H4 (cell line): ENCODE data around the gene AZI2. TPM values are rescaled to one million over a fixed set of nuclear protein-coding genes. Genes with fewer than 3 reads are reported as not detected.

Source experiments
- DNase-seq: peaks from one replicate; pipeline ENCODE4 v3.0.0-alpha.2; 2015; ENCODE audit warnings: low spot score
- total RNA-seq: library from RNA; depleted of rRNA; stranded (reverse); fragments of >200 nt; shearing (Covaris generic); gene quantifications from 2 replicates; pipeline ENCODE4 v1.2.3, GENCODE V29; 2014; rRNA removed

Gene AZI2
- total RNA-seq, 1 experiment from 2014 or later: 43.5 TPM

- DNase-seq: no peak
Measured at GRCh38 chr3:28301688-28302087, 46.9 kb downstream of the AZI2 start.

DNA sequence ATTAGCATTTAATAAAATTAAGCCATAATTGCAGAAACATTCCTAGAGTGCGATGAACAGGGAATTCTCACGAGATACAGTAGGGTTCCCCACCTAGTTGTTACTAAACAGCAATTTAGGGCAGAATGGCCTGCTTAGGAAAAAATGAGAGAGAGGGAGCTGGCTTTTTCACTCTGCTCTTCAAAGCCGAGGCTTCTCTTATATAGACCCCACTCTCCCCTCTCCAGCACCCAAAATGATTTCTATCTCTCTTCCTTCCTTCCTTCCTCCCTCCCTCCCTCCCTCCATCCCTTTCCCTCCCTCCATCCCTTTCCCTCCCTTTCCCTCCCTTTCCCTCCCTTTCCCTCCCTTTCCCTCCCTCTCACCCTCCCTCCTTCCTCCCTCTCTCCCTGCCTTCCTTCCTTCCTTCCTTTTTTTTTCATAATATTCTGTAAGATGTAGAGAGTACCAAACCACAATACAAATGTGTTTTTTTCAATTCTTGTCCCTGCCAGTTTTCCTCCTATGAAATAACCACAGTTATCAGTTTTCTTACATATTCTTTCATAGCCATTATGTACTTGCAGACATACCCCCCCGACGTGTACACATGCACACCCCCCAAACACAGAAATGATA lies 48.2 kb downstream of the AZI2 start:
- DNase-seq: no peak

DNA sequence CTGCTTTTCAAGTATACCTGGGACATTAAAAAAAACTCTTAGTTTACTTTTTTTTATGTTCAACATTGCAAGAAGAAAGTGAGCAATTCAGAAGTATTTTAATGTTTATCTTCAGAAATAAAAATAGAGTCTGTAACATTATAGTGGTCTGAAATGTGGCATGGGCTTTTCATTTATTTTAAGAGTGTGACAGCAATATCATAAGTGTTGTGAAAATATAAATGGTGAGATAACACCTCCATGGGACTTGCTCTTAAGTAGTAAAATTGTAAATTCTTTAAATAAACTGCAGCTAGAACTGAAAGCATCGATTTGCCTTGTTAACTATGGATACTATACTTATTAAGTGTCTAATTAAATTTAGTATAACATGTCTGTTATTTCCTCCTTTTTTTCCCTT lies 48.9 kb downstream of the AZI2 start:
- no peak for DNase-seq

DNA sequence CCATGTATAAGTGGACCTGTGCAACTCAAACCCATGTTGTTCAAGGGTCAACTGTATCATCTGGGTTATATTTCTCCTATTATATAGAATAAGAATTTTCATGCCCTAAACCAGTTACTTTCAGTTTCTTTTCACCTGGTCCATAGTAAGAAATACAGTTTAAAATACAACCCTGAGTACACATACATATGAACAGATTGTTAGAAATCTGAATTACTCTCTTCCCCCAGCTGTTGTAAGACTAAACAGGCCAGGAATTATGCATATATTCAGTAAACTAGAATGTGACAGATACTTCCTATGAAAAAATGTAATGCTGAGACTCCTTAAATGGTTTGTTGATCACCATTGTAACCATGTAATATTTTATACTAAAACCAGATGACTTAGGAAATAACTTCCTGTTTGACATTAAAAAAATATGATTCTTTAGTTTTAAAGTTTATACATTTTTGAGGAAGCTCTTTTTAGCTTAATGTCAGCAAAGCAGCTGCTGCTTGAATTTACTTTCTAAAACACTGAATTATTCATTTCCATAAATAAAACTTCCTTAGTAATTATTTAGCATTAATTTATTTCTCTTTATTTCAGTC lies 52.6 kb downstream of the AZI2 start:
- no peak for DNase-seq

- DNase-seq: no peak
Measured at GRCh38 chr3:28294667-28295413, 53.8 kb downstream of the AZI2 start.

DNA sequence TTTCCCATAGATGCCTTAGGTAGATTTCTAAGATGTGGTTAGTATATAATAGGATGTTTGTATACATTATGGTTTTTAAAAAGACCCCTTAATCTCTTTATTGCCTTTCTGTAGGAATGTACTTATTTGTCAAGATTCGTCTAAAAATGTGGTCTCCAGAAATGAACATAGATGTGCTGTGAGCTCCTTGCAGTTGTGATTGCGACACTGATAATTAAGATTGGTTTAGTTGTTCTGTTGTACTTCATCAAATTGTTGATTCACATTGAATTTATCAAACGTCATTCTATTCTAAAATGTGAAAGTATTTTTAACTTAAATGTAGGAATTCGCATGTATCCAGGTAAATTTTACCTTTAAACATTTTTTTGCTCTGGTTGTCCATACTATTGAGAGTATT lies 56.0 kb downstream of the AZI2 start:
- no peak for DNase-seq

DNA sequence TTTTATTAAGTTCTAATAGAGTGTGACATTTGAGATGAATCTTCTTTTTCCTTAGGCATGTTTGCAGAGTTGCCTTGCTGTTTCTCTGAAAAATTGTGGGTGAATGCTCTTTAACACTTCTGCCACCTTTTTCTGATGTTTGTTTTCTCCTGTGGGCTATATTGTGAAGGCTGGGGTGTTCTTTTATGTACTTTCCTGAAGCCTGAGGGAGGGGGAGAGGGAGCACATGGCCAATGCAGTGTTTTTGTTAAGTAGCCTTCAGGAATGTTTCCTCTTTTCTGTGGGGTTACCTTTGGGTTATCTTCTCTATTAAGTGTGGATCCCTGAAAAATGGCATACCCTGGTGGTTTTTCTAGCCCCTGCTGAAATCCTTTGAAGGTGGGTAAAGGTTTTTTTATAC lies 57.0 kb downstream of the AZI2 start:
- DNase-seq: no peak

GRCh38 chr3:28290863-28291300 lies 57.7 kb downstream of the AZI2 start:
- no peak for DNase-seq

DNA sequence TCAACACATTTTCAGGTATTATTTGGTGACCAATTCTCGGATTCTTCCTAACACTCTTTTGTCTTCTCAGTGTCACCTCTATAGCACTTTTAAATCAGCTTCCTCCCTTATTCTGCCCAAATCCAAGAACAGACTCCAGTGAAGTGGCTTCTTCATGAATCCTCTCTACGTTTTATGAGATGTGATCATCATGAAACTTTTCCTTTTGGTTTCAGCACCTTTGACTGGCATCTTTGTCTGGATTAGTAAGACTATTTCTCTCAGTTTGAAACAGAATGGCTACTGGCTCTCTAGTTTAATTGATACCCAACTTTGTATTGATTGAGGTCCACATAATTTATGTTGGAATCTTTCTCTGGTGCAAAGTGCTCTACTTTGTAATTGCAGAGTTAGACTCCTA lies 61.6 kb downstream of the AZI2 start:
- DNase-seq: no peak

- DNase-seq: peak; percentile 23
Measured at GRCh38 chr3:28286595-28286994, 62.0 kb downstream of the AZI2 start.

DNA sequence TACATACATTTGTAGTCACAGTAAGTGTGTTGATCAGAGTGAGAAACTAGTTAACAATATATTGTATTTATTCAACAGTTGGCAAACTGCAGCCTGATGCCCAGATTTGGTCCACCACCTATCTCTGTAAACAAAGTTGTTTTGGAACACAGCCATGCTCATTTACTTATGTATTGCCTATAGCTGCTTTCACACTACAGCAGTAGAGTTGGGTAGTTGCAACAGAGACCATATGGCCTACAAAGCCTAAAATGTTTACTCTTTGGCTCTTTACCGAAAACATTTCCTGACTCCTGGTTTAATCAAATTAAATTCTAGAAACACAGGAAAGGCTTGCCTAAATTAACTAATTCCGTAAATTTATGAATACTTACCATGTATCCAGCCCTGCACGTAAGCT lies 67.8 kb downstream of the AZI2 start:
- no peak for DNase-seq

- DNase-seq: no peak
Measured at GRCh38 chr3:28279770-28280169, 68.9 kb downstream of the AZI2 start.

GRCh38 chr3:28278918-28279317 lies 69.7 kb downstream of the AZI2 start:
- no peak for DNase-seq

- DNase-seq: no peak
Measured at GRCh38 chr3:28273837-28274236, 74.8 kb downstream of the AZI2 start.

Other genes starting within 250 kb of the AZI2 start
- 11.7 and 13.7 TPM in 2 replicates for gene CMC1, start 107.2 kb downstream of the AZI2 start, total RNA-seq
- 0.37 and 0.45 TPM in 2 replicates for gene ZCWPW2, start 103 bp downstream of the AZI2 start, total RNA-seq